C4-2B (cell line): ENCODE measurements around the gene EXD3.

Source experiments
- CTCF ChIP-seq: fragments of 450-650 bp; conservative IDR thresholded peaks from 2 replicates; pipeline ENCODE4 v1.5.1; 2017; ENCODE audit warnings: mild to moderate bottlenecking
- ZFX ChIP-seq: fragments of 450-650 bp; IDR thresholded peaks from 2 replicates; pipeline ENCODE4 v1.6.1; 2017

- TF ChIP-seq CTCF (no peak), ZFX (no peak)
Observed at GRCh38 chr9:137402746-137403145, 20.2 kb downstream of the EXD3 start.
